ENCODE measurements around the gene KATNAL1. TPM values are rescaled to one million over a fixed set of nuclear protein-coding genes. Genes with fewer than 3 reads are reported as not detected.
A peak's percentile ranks its signal among the peaks of the same experiment; 100 is the strongest.

Gene KATNAL1
- total RNA-seq (9.4 and 9.8 TPM in 2 replicates), polyA plus RNA-seq (2.1 and 2.4 TPM in 2 replicates)

DNA sequence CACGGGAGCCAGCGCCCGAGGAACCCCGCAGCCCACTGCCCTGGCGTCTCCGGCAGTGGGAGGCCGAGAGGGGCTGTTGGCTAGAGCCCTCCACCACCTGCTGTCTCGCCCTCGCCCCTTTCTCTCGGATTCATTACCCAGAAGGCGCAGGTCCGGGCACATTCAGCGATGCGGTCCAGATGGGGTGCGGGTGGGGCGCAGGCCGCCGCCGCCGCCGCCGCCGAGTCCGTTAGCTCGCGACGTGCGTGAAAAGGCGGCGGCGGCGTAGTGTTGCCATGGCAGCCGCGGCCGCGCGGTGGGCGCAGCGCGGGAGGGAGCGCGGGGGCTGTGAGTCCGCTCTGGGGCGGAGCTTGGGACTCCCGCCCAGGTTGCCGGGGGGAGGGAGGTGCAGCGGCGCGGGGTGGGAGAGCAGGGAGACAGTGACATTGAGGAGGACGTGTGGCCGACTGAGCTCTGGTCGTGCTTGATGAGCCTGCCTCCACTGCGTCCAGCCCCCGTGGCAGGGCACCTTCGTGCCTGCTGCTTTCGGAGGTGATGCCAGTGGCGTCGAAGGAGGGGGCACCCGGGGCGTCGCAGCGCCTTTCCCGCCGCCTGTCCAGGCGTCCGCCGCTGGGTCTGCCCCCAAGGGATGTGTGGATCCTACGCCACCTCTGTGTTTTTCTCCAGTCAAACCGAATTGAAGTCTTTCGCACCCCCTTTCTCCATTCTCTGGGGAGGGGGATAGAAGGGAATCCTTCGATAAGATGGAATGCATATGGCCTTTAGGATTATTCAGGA, at the start of gene KATNAL1:
TSS of gene KATNAL1 (minus strand) at position 358 of the 777 bp plus-strand sequence. CDS start 23,774 bp downstream, outside the sequence.
- peak within 1 kb of the TSS; percentile 99 for H2AFZ ChIP-seq
- peak within 1 kb of the TSS; percentile 86 for H3K27ac ChIP-seq
- no peaks in the 10 kb centered on the region for H3K9me3 ChIP-seq (ENCODE audit: low read depth)
- no peaks in the 10 kb centered on the region for H3K4me1 ChIP-seq (ENCODE audit: insufficient read depth)
- H3K4me2 ChIP-seq, result peak within 1 kb of the TSS; percentile 94
- peak within 1 kb of the TSS; percentile 99 for H3K4me3 ChIP-seq
- H3K9me2 ChIP-seq (replicated peaks; ENCODE audit: insufficient read depth), result no peaks in the 10 kb centered on the region
- H3K27me3 ChIP-seq, result no peaks in the 10 kb centered on the region
- H3K36me3 ChIP-seq (replicated peaks; ENCODE audit: insufficient read depth, low read depth), result no peaks in the 10 kb centered on the region
- H3K79me2 ChIP-seq, result peaks cover 41% of the 10 kb centered on the region
- peak; percentile 84 for DNase-seq (ENCODE audit: low spot score)
- 1% methylated on average over 29 of the region's 71 CpGs for WGBS (ENCODE audit: low lambda C conversion rate, missing lambda C conversion rate)
- TF ChIP-seq, protein P1, sequence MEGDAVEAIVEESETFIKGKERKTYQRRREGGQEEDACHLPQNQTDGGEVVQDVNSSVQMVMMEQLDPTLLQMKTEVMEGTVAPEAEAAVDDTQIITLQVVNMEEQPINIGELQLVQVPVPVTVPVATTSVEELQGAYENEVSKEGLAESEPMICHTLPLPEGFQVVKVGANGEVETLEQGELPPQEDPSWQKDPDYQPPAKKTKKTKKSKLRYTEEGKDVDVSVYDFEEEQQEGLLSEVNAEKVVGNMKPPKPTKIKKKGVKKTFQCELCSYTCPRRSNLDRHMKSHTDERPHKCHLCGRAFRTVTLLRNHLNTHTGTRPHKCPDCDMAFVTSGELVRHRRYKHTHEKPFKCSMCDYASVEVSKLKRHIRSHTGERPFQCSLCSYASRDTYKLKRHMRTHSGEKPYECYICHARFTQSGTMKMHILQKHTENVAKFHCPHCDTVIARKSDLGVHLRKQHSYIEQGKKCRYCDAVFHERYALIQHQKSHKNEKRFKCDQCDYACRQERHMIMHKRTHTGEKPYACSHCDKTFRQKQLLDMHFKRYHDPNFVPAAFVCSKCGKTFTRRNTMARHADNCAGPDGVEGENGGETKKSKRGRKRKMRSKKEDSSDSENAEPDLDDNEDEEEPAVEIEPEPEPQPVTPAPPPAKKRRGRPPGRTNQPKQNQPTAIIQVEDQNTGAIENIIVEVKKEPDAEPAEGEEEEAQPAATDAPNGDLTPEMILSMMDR (IDR thresholded peaks at IDR 0.05; ENCODE audit: poor library complexity), result no peak
- TF ChIP-seq EZH2phosphoT487 (IDR thresholded peaks at IDR 0.05; ENCODE audit: low read depth, severe bottlenecking, unreplicated experiment), result no peak
- TF ChIP-seq EZH2 (IDR thresholded peaks at IDR 0.05; ENCODE audit: borderline replicate concordance), result no peak
- no peaks in the 10 kb centered on the region for H4K20me1 ChIP-seq (ENCODE audit: insufficient read depth, poor library complexity, severe bottlenecking)

DNA sequence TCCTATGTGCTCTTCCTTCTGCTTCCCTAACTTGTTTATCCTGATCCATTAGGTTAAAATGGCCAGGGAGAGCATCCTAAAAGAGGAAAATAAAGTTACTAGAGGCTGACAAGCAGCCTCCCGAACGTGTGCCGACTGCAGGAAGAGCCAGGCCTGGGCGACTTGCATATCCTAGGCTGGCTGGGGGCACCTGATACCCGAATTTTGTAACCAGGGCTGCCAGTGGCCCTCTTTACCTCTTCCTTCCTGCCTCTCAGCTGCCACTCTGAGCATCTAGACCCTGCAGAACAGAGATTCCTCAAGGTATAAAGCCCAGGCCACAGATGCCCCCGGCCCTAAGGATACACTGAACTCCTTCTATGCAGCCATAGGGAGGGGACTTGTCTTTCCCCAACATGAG, 48.5 kb upstream of the KATNAL1 start:
- no peak overlapping the region for H2AFZ ChIP-seq

DNA sequence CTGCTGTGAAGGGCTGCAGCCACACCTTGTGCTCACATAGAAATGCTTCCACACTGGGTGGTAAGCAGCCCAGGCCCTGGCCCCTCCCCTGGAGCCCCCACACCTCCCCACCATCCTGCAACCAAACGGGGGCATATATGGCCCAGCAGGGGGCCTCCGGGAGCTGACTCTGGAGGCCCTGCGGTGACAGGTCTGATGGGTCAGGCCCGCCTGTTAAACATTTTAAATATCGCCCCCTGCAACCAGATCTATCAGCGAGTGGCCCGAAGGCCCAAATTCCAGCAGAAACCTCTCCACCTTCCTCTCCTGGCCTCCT, 48.0 kb upstream of the KATNAL1 start:
- Histone ChIP-seq H3K9me2 (replicated peaks; ENCODE audit: insufficient read depth) (no peaks in the 10 kb centered on the region), H3K4me1 (ENCODE audit: insufficient read depth) (peaks cover 3% of the 10 kb centered on the region), H3K4me2 (no peak overlapping the region), H3K79me2 (no peaks in the 10 kb centered on the region), H3K4me3 (no peak overlapping the region), H3K27ac (no peak overlapping the region), H3K36me3 (replicated peaks; ENCODE audit: insufficient read depth, low read depth) (no peaks in the 10 kb centered on the region), H3K9me3 (ENCODE audit: low read depth) (no peaks in the 10 kb centered on the region), H4K20me1 (ENCODE audit: insufficient read depth, poor library complexity, severe bottlenecking) (no peaks in the 10 kb centered on the region), H3K27me3 (no peaks in the 10 kb centered on the region), H2AFZ (no peak overlapping the region)
- peak; percentile 37 for DNase-seq (ENCODE audit: low spot score)
- no peak for TF ChIP-seq EZH2phosphoT487 (IDR thresholded peaks at IDR 0.05; ENCODE audit: low read depth, severe bottlenecking, unreplicated experiment)
- TF ChIP-seq, protein P1 (IDR thresholded peaks at IDR 0.05; ENCODE audit: poor library complexity), result peak; percentile 32
- 50% methylated on average over 7 of the region's 7 CpGs for WGBS (ENCODE audit: low lambda C conversion rate, missing lambda C conversion rate)

More for the DNA sequence above, 48.5 kb upstream of the KATNAL1 start:
- no peaks in the 10 kb centered on the region for H3K79me2 ChIP-seq
- TF ChIP-seq EZH2phosphoT487 (IDR thresholded peaks at IDR 0.05; ENCODE audit: low read depth, severe bottlenecking, unreplicated experiment), result no peak
- TF ChIP-seq EZH2 (IDR thresholded peaks at IDR 0.05; ENCODE audit: borderline replicate concordance), result no peak
- TF ChIP-seq, protein P1 (IDR thresholded peaks at IDR 0.05; ENCODE audit: poor library complexity), result no peak
- H3K9me2 ChIP-seq (replicated peaks; ENCODE audit: insufficient read depth), result no peaks in the 10 kb centered on the region
- no peak for DNase-seq (ENCODE audit: low spot score)
- peaks cover 3% of the 10 kb centered on the region for H3K4me1 ChIP-seq (ENCODE audit: insufficient read depth)
- H3K27ac ChIP-seq, result no peak overlapping the region
- no peaks in the 10 kb centered on the region for H4K20me1 ChIP-seq (ENCODE audit: insufficient read depth, poor library complexity, severe bottlenecking)
- no peak overlapping the region for H3K4me2 ChIP-seq
- no peaks in the 10 kb centered on the region for H3K27me3 ChIP-seq
- no peaks in the 10 kb centered on the region for H3K9me3 ChIP-seq (ENCODE audit: low read depth)
- H3K4me3 ChIP-seq, result no peak overlapping the region
- WGBS (ENCODE audit: low lambda C conversion rate, missing lambda C conversion rate), result 84% methylated on average over 6 of the region's 6 CpGs
- H3K36me3 ChIP-seq (replicated peaks; ENCODE audit: insufficient read depth, low read depth), result no peaks in the 10 kb centered on the region
